Measurements from ENCODE around the gene SYT1.
"Not testable (repeated sequence)": the region's sequence is repeated elsewhere in the genome, so short reads cannot be mapped to it uniquely, and the experiment has no call there.

SYT1 gene

DNA sequence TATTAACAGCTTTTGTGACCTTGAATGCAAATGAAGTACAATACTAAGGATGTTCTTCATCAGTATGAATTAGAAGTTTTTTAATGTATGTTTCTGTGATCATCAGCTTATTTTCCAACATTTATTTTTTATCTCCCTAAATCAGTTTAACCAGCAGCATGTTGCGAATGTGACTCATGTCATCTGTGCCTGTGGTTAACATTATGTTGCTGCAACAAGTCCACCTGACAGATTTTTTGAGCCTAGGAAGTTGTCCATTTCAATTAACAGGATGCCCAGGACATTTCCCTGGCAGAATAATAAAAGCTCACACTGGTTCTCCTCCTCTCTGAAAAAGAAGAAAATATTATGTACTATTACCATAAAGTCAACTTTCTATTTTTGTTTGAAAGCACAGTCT lies 155.5 kb downstream of the SYT1 start:
- no peak overlapping the region for H3K9ac ChIP-seq
- no peak overlapping the region for H3K27ac ChIP-seq
- no peaks in the 10 kb centered on the region for H3K4me1 ChIP-seq
- H3K36me3 ChIP-seq (ENCODE audit: control insufficient read depth, insufficient read depth, low read length), result no peaks in the 10 kb centered on the region
- no peaks in the 10 kb centered on the region for H3K9me3 ChIP-seq (ENCODE audit: control insufficient read depth, low read length)
- no peak overlapping the region for H3K4me2 ChIP-seq (ENCODE audit: low read length)
- H3K4me3 ChIP-seq (ENCODE audit: low read depth, low read length), result no peak overlapping the region
- H3K27me3 ChIP-seq (ENCODE audit: control insufficient read depth, insufficient read depth, low read length), result no peaks in the 10 kb centered on the region
- TF ChIP-seq, protein P1, sequence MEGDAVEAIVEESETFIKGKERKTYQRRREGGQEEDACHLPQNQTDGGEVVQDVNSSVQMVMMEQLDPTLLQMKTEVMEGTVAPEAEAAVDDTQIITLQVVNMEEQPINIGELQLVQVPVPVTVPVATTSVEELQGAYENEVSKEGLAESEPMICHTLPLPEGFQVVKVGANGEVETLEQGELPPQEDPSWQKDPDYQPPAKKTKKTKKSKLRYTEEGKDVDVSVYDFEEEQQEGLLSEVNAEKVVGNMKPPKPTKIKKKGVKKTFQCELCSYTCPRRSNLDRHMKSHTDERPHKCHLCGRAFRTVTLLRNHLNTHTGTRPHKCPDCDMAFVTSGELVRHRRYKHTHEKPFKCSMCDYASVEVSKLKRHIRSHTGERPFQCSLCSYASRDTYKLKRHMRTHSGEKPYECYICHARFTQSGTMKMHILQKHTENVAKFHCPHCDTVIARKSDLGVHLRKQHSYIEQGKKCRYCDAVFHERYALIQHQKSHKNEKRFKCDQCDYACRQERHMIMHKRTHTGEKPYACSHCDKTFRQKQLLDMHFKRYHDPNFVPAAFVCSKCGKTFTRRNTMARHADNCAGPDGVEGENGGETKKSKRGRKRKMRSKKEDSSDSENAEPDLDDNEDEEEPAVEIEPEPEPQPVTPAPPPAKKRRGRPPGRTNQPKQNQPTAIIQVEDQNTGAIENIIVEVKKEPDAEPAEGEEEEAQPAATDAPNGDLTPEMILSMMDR (IDR thresholded peaks at IDR 0.05), result no peak
- no peak overlapping the region for H2AFZ ChIP-seq
- no peaks in the 10 kb centered on the region for H3K79me2 ChIP-seq

DNA sequence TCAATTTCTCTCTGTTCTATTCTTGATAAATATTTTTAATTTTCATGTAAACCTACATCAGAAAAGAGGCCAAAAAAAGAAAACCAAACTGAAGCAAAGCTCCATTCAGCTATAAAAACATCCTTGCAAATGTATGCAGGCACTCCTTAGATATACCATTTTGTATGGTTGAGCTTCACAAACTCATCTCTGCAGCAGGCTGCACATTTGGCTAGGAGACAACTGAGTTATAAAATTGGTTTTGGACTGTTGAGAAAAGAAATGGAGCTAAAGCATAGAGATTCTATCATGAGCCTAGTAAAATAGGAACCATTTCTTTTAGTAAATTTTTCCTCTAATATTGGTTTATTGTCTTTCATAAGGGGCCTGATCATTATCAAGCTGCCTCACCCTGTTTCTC lies 156.4 kb downstream of the SYT1 start:
- no peak overlapping the region for H3K4me2 ChIP-seq (ENCODE audit: low read length)
- no peaks in the 10 kb centered on the region for H3K36me3 ChIP-seq (ENCODE audit: control insufficient read depth, insufficient read depth, low read length)
- TF ChIP-seq, protein P1 (IDR thresholded peaks at IDR 0.05), result no peak
- H2AFZ ChIP-seq, result no peak overlapping the region
- no peak overlapping the region for H3K9ac ChIP-seq
- no peaks in the 10 kb centered on the region for H3K9me3 ChIP-seq (ENCODE audit: control insufficient read depth, low read length)
- no peak overlapping the region for H3K27ac ChIP-seq
- H3K27me3 ChIP-seq (ENCODE audit: control insufficient read depth, insufficient read depth, low read length), result no peaks in the 10 kb centered on the region
- no peaks in the 10 kb centered on the region for H3K79me2 ChIP-seq
- no peaks in the 10 kb centered on the region for H3K4me1 ChIP-seq
- no peak overlapping the region for H3K4me3 ChIP-seq (ENCODE audit: low read depth, low read length)

DNA sequence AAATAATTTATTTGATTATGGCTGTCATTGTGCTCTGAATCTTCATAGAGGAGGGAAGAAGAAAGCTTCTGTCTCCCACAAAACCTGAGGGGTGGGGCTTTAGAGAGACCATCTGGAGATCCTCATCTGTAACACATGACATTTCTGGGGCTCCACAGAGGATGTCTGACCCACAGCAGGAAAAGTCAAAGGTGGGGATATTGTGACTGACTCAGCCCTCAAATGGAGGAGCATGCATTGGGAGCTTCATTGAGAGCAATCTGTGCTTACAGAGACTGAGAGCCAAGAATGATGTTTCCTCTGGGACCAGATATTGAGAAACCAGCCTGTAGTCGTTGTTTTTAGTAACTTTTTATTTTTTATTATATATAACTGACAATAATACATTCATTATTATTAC lies 158.7 kb downstream of the SYT1 start:
- Histone ChIP-seq H3K36me3 (ENCODE audit: control insufficient read depth, insufficient read depth, low read length) (no peaks in the 10 kb centered on the region), H3K4me1 (no peaks in the 10 kb centered on the region), H3K9ac (no peak overlapping the region), H3K9me3 (ENCODE audit: control insufficient read depth, low read length) (no peaks in the 10 kb centered on the region), H3K79me2 (no peaks in the 10 kb centered on the region), H3K4me2 (ENCODE audit: low read length) (no peak overlapping the region), H3K4me3 (ENCODE audit: low read depth, low read length) (no peak overlapping the region), H3K27me3 (ENCODE audit: control insufficient read depth, insufficient read depth, low read length) (no peaks in the 10 kb centered on the region), H2AFZ (no peak overlapping the region), H3K27ac (no peak overlapping the region)
- TF ChIP-seq, protein P1 (IDR thresholded peaks at IDR 0.05), result no peak

DNA sequence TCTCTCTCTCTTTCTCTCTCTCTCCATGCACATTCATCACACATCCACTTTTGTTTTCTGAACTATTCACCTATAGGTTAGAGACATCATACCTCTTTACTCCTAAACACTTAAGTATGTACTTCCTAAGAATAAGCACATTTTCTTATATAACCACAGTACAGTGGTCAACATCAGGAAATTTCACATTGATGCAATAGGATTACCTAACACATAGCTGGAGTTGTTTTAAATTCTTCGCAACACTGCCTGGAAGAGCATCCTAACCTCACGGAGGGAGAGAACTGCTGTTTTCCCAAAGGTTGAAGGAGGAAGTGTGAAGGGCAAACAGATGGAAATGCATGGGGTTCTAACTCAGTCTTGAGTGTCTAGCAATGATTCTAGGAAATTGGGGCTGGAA lies 159.2 kb downstream of the SYT1 start:
- no peaks in the 10 kb centered on the region for H3K9me3 ChIP-seq (ENCODE audit: control insufficient read depth, low read length)
- H3K4me1 ChIP-seq, result no peaks in the 10 kb centered on the region
- TF ChIP-seq, protein P1 (IDR thresholded peaks at IDR 0.05), result no peak

DNA sequence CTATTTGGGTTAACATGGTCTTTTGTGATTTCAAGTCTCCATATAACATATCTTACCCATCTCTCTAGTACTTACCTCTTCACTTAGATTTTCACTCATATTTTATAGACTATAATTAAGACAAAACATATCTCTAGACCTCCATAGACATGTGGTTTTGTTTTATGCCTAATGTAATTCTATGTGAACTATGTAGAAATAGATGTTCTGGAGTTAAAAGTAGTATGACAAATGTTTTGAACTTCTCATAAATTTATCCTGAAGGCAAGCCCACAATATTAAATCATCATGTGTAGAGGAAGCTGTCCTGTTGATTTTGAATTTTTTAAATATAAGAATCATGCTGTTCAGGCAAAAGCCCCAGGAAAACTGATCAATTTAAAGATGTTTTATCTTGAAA lies 169.2 kb downstream of the SYT1 start:
- Histone ChIP-seq H3K9ac (no peak overlapping the region), H3K4me2 (ENCODE audit: low read length) (no peak overlapping the region), H3K27me3 (ENCODE audit: control insufficient read depth, insufficient read depth, low read length) (no peaks in the 10 kb centered on the region), H3K79me2 (no peaks in the 10 kb centered on the region), H2AFZ (no peak overlapping the region), H3K36me3 (ENCODE audit: control insufficient read depth, insufficient read depth, low read length) (no peaks in the 10 kb centered on the region), H3K9me3 (ENCODE audit: control insufficient read depth, low read length) (no peaks in the 10 kb centered on the region), H3K27ac (no peak overlapping the region), H3K4me3 (ENCODE audit: low read depth, low read length) (no peak overlapping the region), H3K4me1 (no peaks in the 10 kb centered on the region)
- TF ChIP-seq, protein P1 (IDR thresholded peaks at IDR 0.05), result no peak

More for the DNA sequence above, 159.2 kb downstream of the SYT1 start:
- H2AFZ ChIP-seq, result no peak overlapping the region
- no peak overlapping the region for H3K4me2 ChIP-seq (ENCODE audit: low read length)
- H3K27me3 ChIP-seq (ENCODE audit: control insufficient read depth, insufficient read depth, low read length), result no peaks in the 10 kb centered on the region
- H3K4me3 ChIP-seq (ENCODE audit: low read depth, low read length), result no peak overlapping the region
- no peak overlapping the region for H3K27ac ChIP-seq
- H3K9ac ChIP-seq, result no peak overlapping the region
- no peaks in the 10 kb centered on the region for H3K79me2 ChIP-seq
- H3K36me3 ChIP-seq (ENCODE audit: control insufficient read depth, insufficient read depth, low read length), result no peaks in the 10 kb centered on the region

DNA sequence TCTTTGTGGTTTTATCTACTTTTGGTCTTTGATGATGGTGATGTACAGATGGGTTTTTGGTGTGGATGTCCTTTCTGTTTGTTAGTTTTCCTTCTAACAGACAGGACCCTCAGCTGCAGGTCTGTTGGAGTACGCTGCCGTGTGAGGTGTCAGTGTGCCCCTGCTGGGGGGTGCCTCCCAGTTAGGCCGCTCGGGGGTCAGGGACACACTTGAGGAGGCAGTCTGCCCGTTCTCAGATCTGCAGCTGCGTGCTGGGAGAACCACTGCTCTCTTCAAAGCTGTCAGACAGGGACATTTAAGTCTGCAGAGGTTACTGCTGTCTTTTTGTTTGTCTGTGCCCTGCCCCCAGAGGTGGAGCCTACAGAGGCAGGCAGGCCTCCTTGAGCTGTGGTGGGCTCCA lies 180.2 kb downstream of the SYT1 start:
- not testable (repeated sequence) for H3K79me2 ChIP-seq; H3K27ac ChIP-seq; H3K36me3 ChIP-seq (ENCODE audit: control insufficient read depth, insufficient read depth, low read length); H3K4me1 ChIP-seq; H3K9ac ChIP-seq; H2AFZ ChIP-seq; H3K27me3 ChIP-seq (ENCODE audit: control insufficient read depth, insufficient read depth, low read length); H3K4me3 ChIP-seq (ENCODE audit: low read depth, low read length); H3K4me2 ChIP-seq (ENCODE audit: low read length); H3K9me3 ChIP-seq (ENCODE audit: control insufficient read depth, low read length)

DNA sequence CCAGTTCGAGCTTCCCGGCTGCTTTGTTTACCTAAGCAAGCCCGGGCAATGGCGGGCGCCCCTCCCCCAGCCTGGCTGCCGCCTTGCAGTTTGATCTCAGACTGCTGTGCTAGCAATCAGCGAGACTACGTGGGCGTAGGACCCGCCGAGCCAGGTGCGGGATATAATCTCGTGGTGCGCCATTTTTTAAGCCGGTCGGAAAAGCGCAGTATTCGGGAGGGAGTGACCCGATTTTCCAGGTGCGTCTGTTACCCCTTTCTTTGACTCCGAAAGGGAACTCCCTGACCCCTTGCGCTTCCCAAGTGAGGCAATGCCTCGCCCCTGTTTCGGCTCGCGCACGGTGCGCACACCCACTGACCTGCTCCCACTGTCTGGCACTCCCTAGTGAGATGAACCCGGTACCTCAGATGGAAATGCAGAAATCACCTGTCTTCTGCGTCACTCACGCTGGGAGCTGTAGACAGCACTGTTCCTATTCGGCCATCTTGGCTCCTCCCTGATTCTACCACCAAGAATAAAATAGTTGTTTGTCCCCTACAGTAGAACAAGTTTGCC lies 180.7 kb downstream of the SYT1 start:
- not testable (repeated sequence) for H3K27me3 ChIP-seq (ENCODE audit: control insufficient read depth, insufficient read depth, low read length); H3K27ac ChIP-seq; H3K79me2 ChIP-seq; H3K36me3 ChIP-seq (ENCODE audit: control insufficient read depth, insufficient read depth, low read length); H3K4me3 ChIP-seq (ENCODE audit: low read depth, low read length); H3K9me3 ChIP-seq (ENCODE audit: control insufficient read depth, low read length); H3K4me2 ChIP-seq (ENCODE audit: low read length); H2AFZ ChIP-seq; H3K4me1 ChIP-seq; H3K9ac ChIP-seq

Data from parathyroid adenoma (tissue), 2 donors.